ENCODE data around the gene UNC5CL.

DNA sequence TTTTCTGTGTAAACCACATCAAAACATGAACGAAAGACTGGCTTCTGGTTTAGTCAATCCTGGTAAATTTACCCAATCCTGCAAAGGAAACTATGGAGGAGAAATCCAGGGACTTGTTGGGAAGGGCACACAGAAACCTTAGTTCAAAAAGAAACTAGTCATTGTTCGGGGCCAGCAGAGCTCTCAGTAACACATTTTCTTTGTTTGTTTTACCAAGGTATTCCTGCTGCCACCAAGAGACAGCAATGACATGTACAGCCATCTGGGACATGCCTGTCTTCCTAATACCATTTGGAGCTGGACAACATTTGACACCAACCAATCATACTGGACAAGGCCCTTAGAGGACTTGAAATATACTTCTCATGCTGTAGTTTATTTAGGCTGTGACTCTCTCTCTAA is 24.9 kb upstream of the UNC5CL start:
- TF ChIP-seq POLR2A (IDR thresholded peaks at IDR 0.05; ENCODE audit: low read depth, low read length) (no peak), POLR2AphosphoS5 (IDR thresholded peaks at IDR 0.05; ENCODE audit: low read depth, low read length) (no peak), TAF1 (IDR thresholded peaks at IDR 0.05; ENCODE audit: borderline replicate concordance, low read depth, low read length) (no peak)
